WI38 (cell line): ENCODE data around the gene SMYD3.
"Not testable (repeated sequence)": the region's sequence is repeated elsewhere in the genome, so short reads cannot be mapped to it uniquely, and the experiment has no call there.

Source experiments
- H3K4me3 ChIP-seq: 2 replicates; pipeline ENCODE4 v1.5.1; 2011; ENCODE audit warnings: low read depth, mild to moderate bottlenecking, control low read depth, low read length
- CTCF ChIP-seq: IDR thresholded peaks from 2 replicates; pipeline ENCODE4 v1.5.1; 2012; ENCODE audit warnings: low read depth, mild to moderate bottlenecking, control low read depth, low read length

Gene SMYD3

GRCh38 chr1:246364415-246364941, 142.6 kb downstream of the SMYD3 start:
- no peak for TF ChIP-seq CTCF
- H3K4me3 ChIP-seq, result no peak overlapping the region

GRCh38 chr1:246357014-246357598, 150.0 kb downstream of the SMYD3 start:
- not testable (repeated sequence) for H3K4me3 ChIP-seq

- H3K4me3 ChIP-seq, result no peak overlapping the region
- TF ChIP-seq CTCF, result no peak
These were observed 151.5 kb downstream of the SMYD3 start for GRCh38 chr1:246355411-246356230.

- no peak overlapping the region for H3K4me3 ChIP-seq
- TF ChIP-seq CTCF, result no peak
These were observed 155.4 kb downstream of the SMYD3 start for GRCh38 chr1:246351721-246352120.

GRCh38 chr1:246350745-246351144, 156.3 kb downstream of the SMYD3 start:
- TF ChIP-seq CTCF, result no peak
- no peak overlapping the region for H3K4me3 ChIP-seq

- TF ChIP-seq CTCF, result no peak
- no peak overlapping the region for H3K4me3 ChIP-seq
These were observed 163.1 kb downstream of the SMYD3 start for GRCh38 chr1:246343937-246344336.

GRCh38 chr1:246343251-246343650, 163.8 kb downstream of the SMYD3 start:
- no peak for TF ChIP-seq CTCF
- H3K4me3 ChIP-seq, result no peak overlapping the region

- H3K4me3 ChIP-seq, result no peak overlapping the region
- no peak for TF ChIP-seq CTCF
These were observed 168.5 kb downstream of the SMYD3 start for GRCh38 chr1:246338546-246338945.
